Measurements from ENCODE around the gene DOK1.

Gene DOK1

DNA sequence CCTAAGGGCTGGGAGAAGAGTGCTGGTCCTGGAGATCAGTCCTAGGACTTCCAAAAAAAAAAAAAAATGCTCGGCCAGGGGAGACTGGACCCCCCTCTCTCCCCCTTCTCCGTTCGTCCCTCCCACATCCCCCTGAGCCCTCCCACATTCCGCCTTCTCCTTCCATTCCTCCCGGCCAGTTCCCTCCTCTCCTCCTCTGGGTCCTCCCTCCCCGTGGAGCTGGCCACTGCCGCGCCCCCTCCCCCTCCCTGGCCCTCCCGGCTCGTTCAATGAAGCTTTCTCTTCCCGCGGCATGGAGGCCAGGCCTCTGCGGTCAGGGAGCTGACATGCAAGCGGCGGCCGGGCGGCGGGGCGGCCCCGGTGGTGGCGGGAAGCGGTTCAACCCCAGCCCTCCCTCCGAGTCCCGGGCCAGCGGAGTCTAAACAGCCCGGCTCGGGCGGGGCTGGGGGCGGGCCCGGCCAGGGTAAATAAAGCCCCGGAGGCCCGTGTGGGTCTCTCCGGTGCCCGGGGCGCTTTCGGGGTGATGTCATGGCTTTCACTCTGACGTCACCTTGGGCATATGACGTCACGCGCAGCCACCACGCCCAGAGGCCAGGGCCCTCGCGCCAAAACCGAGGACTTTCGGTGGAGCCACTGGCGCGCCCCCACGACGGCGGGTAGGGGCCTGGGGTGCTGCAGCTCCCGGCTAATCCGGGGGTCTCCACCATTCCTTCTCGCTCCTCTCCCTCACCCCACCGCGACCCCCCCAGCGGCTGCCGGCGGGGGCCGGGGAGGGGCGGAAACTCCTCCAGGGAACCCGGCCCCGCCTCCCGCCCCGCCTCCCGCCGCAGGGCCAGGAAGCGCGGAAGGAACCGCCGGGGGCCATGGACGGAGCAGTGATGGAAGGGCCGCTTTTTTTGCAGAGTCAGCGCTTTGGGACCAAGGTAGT, at the start of gene DOK1, which contains the start of gene LOXL3:
TSS of gene DOK1 (plus strand) at position 829 of the 928 bp plus-strand sequence. CDS start at position 864, 35 bp downstream.
TSS of gene LOXL3 (minus strand) at position 51 of the 928 bp plus-strand sequence. CDS start 1,308 bp downstream, outside the sequence.
- peak; percentile 23 to 89 (median 77) for DNase-seq
- intact Hi-C loops (cut with DNase I) = no loop called here

GRCh38 chr2:74505448-74506246, 48.9 kb upstream of the DOK1 start:
- DNase-seq = no peak
- intact Hi-C loops (cut with DNase I) = loop anchor here (2.0 kb wide), 1 partner anchor 23 kb away; the partner anchor contains the start of genes AUP1 and HTRA2

DNA sequence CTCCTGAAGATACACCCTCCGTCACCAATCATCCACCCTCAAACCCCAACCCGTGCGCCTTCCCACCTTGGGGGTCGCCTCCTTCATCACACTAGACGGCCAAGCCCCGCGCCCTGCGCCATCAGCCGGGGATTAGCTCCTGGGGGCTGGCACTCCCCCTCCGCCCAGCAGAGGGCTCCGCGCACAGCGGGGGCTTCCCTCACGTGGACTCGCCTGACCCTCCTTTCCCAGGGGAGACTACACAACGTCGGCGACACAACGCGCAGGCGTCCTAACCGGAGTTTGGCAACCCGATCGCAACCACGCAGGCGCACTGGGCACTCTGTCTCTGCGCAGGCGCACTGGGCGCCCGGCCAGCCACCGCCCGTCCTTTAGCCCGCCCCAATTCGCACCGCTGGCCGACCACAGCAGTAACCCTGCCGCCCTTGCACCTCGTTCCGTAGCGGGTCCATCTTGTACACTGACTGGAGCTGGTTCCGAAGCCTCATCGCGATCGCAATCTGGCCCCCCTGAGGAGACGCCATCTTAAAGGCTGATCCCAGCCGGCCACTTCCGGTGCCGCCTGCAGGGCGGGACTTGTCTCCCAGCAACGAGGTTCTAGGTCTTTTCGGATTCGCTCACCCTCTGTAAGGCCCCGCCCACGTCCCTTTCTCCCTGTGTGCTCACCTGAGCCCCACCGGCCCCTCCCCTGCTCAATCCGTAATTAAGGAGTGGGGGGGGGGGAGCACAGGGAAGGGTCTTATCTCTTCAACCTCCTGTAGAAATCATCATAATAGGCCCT, 47.2 kb upstream of the DOK1 start, which contains the start of gene PCGF1:
TSS of gene PCGF1 (minus strand) at position 551 of the 781 bp plus-strand sequence. CDS start at position 524, 27 bp downstream.
- peak; percentile 93 to 99 (median 98) for DNase-seq
- intact Hi-C loops (cut with DNase I) = loop anchor here (2.0 kb wide), 1 partner anchor 21 kb away; the partner anchor contains the start of genes AUP1 and HTRA2

DNA sequence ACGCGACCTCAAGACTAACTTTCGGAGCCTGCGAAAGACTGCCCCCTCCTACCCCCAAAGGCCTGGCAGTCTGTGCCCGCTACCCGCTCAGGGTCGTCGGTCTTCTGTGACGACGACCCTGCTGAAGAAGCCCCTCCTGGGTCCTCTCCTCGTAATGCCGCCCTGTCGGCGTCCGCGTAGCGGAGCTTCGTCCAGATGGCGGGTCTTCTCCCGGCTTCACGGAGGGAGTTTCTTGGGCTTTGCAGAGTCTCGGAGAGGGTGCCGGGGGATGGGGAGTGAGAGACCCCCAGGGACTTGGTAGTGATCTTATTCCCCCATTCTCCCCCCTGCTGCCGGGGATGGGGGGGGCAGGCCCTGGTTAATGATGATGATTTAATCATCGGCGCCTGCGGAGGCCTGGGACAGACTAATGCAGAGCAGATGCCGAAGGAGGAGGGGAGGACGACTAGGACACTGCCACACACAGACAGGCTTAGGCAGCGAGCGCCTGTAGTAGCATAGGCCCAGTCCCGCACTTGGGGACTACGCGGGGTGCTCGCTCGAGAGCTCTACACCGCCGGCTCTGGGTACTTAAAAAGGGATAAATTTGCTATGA, 46.5 kb upstream of the DOK1 start:
- intact Hi-C loops (cut with DNase I) = loop anchor here (2.0 kb wide), 1 partner anchor 21 kb away; the partner anchor contains the start of genes AUP1 and HTRA2
- peak in 36 of 42 donors; percentile 15 to 76 (median 48) for DNase-seq

DNA sequence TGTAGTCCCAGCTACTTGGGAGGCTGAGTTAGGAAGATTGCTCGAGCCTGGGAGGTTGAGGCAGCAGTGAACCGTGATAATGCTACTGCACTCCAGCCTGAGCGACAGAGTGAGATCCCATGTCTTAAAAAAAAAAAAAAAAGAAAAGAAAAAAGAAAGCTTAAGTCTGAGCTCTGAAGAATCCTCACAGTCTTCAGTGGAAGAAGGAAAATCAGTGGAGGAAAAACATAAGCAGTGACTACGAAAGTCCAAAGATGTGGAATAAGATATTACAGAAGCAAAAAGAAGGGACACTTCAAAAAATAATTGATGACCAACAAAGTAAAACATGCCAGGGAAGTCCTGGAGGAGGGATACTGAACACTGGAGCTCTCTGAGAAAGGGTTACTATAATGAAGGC, 44.2 kb upstream of the DOK1 start:
- no peak for DNase-seq
- intact Hi-C loops (cut with DNase I) = no loop called here

DNA sequence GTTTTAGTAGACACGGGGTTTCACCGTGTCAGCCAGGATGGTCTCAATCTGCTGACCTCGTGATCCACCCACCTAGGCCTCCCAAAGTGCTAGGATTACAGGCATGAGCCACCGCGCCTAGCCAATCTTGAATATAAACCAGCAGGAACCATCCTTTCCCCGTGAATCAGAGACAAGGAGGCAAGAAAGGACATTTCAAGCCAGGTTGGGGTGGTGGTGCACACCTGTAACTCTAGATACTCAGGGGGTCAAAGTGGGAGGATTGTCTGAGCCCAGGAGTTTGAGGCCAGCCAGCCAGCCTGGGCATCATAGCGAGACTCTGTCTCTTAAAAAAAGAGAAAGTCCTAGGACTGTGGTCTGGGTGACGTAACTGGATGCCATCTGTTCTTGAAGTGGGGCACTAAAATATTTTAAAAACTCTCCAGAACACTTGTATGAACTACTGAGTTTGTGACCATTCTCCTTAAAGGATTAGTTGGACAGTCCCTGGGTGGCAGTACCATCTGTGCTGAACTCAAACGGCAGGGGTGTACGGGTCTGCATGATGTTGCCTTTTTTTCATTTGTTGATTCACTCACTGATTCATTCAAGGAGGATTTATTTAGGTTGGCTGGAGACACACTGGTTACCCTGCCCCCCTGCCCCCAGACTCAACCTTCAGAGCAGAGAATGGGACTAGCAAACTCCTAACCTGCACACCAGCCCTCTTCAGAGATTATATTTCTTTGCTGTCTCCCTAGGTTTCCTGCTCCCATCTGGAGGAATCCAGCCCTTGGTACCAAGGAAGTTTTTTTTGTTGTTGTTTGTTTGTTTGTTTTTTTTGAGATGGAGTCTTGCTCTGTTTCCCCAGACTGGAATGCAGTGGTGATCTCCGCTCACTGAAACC, 43.2 kb upstream of the DOK1 start:
- DNase-seq = no peak
- intact Hi-C loops (cut with DNase I) = no loop called here

- intact Hi-C loops (cut with DNase I) = no loop called here
- DNase-seq = no peak
Observed at GRCh38 chr2:74512744-74513604, 41.5 kb upstream of the DOK1 start.

DNA sequence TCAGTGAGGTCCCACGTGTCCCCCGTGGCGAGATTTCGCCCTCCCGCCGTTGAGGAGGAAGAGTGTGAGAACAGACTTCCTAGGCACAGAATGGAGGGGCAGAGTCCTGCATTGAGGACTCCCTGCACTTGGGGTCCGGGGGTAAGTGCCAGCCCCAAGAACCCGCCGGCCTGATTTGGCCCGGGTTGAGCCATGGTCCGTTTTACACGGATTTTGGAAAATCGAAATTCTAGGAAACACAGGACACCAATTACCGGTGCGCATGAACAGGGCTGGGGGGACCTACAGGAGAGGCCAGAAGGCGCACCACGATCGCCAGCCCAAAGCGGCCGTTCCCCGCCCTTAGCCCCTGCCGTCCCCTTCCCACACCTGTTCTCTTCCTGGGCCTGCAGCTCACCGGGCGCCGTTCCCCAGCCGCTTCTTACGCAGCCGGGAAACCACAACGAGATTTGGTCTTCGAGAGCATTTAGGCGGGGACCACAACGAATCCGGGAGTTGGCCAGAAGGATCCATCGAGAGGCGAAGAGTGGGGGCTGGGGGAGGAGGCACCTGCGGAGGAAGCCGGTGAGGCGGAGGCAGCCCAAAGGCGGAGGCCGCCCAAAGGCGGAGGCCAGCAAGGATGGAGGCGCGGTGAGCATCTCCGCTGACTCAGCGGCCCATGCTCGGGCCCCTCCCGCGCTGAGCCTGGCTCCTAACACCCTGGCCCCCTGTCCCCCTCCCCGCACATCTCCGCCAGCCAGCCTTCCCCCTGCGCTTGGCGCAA, 40.7 kb upstream of the DOK1 start:
- no peak for DNase-seq

DNA sequence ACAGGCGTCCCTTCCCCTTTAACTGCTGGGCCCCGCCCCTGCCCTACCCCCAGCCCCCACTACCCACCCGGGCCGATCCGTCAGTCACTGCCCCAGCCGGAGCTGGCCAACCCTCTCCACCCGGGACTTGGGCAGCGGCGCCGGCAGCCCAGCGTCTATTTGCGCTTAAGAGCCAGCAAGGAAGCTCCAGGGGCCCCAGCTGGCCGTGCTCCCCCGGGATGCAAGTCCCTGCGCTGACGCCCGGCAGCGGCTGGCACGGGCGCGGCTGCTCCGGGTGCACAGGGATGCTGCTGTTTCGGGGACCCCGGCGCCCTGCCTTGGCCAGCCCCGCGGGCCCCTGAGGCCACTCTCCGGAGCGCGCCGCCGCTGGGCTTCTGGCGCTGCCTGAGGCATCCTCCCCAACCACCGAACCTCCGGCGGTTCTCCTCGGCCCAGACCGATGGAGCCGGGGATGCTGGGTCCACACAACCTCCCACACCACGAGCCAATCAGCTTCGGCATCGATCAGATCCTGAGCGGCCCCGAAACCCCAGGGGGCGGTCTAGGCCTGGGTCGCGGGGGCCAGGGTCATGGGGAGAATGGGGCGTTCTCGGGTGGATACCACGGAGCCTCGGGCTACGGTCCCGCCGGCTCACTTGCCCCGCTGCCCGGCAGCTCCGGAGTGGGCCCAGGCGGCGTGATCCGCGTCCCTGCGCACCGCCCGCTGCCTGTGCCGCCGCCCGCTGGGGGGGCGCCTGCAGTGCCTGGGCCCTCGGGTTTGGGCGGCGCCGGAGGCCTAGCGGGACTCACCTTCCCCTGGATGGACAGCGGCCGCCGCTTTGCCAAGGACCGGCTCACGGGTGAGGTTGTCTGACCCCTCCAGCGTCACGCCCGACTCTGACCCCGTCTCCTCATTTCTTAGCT, 39.9 kb upstream of the DOK1 start, which contains the start of gene TLX2:
TSS of gene TLX2 (plus strand) at position 83 of the 903 bp plus-strand sequence. CDS start at position 440, 357 bp downstream.
- DNase-seq = no peak
- intact Hi-C loops (cut with DNase I) = no loop called here

More for the DNA sequence above, 40.7 kb upstream of the DOK1 start:
- intact Hi-C loops (cut with DNase I) = no loop called here

DNA sequence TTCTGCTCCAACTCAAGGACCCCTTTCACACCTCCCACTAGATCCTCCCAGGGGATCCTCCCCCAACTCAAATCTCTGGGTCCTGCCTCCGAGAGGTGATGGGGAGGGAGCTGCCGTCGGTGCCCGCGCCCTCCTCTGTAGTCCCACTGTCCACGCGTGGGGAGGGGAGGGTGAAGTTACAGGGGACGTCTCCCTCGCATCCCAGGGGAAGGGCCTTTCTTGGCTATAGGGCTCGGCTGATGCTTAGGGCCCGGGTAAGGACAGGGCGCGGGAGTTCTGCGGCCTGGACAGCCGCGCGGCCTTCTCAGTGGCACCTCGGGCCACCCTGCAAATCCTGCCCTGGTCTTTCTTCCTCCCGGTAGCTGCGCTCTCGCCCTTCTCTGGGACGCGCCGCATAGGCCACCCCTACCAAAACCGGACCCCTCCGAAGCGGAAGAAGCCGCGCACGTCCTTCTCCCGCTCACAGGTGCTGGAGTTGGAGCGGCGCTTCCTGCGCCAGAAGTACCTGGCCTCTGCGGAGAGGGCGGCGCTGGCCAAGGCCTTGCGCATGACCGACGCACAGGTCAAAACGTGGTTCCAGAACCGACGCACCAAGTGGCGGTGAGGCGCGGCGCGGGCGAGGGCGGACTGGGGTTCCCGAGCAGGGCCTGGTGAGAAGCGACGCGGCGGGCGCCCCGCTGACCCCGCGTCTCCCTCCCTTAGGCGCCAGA, 39.1 kb upstream of the DOK1 start:
- DNase-seq = no peak
- intact Hi-C loops (cut with DNase I) = no loop called here

- intact Hi-C loops (cut with DNase I) = no loop called here
- peak in 41 of 42 donors; percentile 27 to 78 (median 62) for DNase-seq
Observed at GRCh38 chr2:74515981-74516633, 38.4 kb upstream of the DOK1 start.

- no peak for DNase-seq
- intact Hi-C loops (cut with DNase I) = no loop called here
Observed at GRCh38 chr2:74516650-74517049, 37.9 kb upstream of the DOK1 start.

GRCh38 chr2:74522516-74522915, 32.0 kb upstream of the DOK1 start:
- DNase-seq = no peak
- intact Hi-C loops (cut with DNase I) = no loop called here
